ENCODE measurements around the gene TIMM22. TPM values are rescaled to one million over a fixed set of nuclear protein-coding genes. Genes with fewer than 3 reads are reported as not detected.

TIMM22 gene
- total RNA-seq, 1 experiment from 2014 or later = 11.6 TPM

GRCh38 chr17:967122-967521 lies 29.8 kb upstream of the TIMM22 start:
- Histone ChIP-seq H3K27me3 (ENCODE audit: insufficient read depth, low read depth) (no peaks in the 10 kb centered on the region), H3K4me1 (replicated peaks; ENCODE audit: insufficient read depth) (peaks cover 6% of the 10 kb centered on the region), H4K20me1 (ENCODE audit: insufficient read depth) (peaks cover 5% of the 10 kb centered on the region), H3K4me2 (no peak overlapping the region), H3K4me3 (no peak overlapping the region), H3K36me3 (ENCODE audit: low read depth) (no peaks in the 10 kb centered on the region), H3F3A (ENCODE audit: insufficient read depth, low read depth) (peaks cover 19% of the 10 kb centered on the region), H3K9me3 (ENCODE audit: insufficient read depth, low read depth) (no peaks in the 10 kb centered on the region), H2AFZ (no peak overlapping the region), H3K27ac (no peak overlapping the region), H3K79me2 (ENCODE audit: low read depth) (peaks cover 33% of the 10 kb centered on the region), H3K9me2 (ENCODE audit: insufficient read depth) (no peaks in the 10 kb centered on the region)
- intact Hi-C loops (cut with micrococcal nuclease; ENCODE audit: unreplicated experiment) = no loop called here
- DNase-seq = no peak
- POLR2A ChIA-PET (ENCODE audit: unreplicated experiment) = no interaction called here
- CTCF ChIA-PET = no interaction called here
- TF ChIP-seq, protein P1, sequence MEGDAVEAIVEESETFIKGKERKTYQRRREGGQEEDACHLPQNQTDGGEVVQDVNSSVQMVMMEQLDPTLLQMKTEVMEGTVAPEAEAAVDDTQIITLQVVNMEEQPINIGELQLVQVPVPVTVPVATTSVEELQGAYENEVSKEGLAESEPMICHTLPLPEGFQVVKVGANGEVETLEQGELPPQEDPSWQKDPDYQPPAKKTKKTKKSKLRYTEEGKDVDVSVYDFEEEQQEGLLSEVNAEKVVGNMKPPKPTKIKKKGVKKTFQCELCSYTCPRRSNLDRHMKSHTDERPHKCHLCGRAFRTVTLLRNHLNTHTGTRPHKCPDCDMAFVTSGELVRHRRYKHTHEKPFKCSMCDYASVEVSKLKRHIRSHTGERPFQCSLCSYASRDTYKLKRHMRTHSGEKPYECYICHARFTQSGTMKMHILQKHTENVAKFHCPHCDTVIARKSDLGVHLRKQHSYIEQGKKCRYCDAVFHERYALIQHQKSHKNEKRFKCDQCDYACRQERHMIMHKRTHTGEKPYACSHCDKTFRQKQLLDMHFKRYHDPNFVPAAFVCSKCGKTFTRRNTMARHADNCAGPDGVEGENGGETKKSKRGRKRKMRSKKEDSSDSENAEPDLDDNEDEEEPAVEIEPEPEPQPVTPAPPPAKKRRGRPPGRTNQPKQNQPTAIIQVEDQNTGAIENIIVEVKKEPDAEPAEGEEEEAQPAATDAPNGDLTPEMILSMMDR (conservative IDR thresholded peaks at IDR 0.05) = no peak
- TF ChIP-seq EZH2 (IDR thresholded peaks at IDR 0.05; ENCODE audit: low read depth) = no peak
- no TSS peak for BruUV-seq (replicated peaks)

DNA sequence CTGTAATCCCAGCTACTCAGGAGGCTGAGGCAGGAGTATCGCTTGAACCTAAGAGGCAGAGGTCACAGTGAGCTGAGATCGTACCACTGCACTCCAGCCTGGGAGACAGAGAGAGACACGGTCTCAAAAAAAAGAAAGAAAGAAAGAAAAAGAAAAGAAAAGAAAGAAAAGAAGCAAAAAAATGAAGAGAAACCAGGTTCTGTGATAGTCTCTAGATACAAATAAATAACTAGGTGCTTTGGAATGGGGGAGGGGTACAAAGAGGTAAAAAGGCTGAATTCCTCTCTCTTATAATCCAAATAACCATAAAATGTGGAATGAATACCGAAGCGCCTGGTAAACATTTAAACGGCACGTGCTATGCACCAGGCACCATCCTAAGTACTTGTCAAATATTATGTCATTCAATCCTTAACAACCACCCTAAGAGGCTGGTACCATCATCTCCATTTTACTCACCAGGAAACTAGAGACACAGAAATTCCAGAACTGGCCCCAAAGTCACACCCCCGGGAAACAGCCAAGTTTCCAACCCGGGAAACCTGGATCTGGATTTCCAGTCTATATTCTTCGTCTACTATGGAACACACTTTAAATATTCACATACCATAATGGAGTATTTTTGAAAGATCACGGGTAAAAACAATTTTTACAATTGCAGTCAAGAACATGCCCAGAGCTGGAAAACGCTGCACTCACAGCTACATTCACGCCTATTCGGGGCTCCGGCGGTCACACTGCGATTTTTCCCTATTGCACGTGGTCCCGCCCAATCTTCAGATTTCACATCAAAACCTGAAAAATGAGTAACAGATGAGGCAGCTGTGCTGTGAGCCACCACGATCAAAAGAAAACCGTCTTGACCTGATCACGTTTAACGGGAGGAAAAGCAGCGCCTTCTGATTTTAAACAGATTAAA lies 27.9 kb upstream of the TIMM22 start:
- H3K9me3 ChIP-seq (ENCODE audit: insufficient read depth, low read depth) = no peaks in the 10 kb centered on the region
- intact Hi-C loops (cut with micrococcal nuclease; ENCODE audit: unreplicated experiment) = no loop called here
- no peak for DNase-seq
- no peak overlapping the region for H3K27ac ChIP-seq
- no peaks in the 10 kb centered on the region for H3K9me2 ChIP-seq (ENCODE audit: insufficient read depth)
- peaks cover 36% of the 10 kb centered on the region for H3F3A ChIP-seq (ENCODE audit: insufficient read depth, low read depth)
- no TSS peak for BruUV-seq (replicated peaks)
- no peaks in the 10 kb centered on the region for H3K36me3 ChIP-seq (ENCODE audit: low read depth)
- no peak for TF ChIP-seq EZH2 (IDR thresholded peaks at IDR 0.05; ENCODE audit: low read depth)
- TF ChIP-seq, protein P1 (conservative IDR thresholded peaks at IDR 0.05) = no peak
- POLR2A ChIA-PET (ENCODE audit: unreplicated experiment) = no interaction called here
- H2AFZ ChIP-seq = no peak overlapping the region
- H3K27me3 ChIP-seq (ENCODE audit: insufficient read depth, low read depth) = no peaks in the 10 kb centered on the region
- CTCF ChIA-PET = no interaction called here
- H3K79me2 ChIP-seq (ENCODE audit: low read depth) = peaks cover 34% of the 10 kb centered on the region
- H4K20me1 ChIP-seq (ENCODE audit: insufficient read depth) = no peaks in the 10 kb centered on the region; the same call in none of the 2 replicates
- no peak overlapping the region for H3K4me2 ChIP-seq
- no peak overlapping the region for H3K4me3 ChIP-seq
- peaks cover 23% of the 10 kb centered on the region for H3K4me1 ChIP-seq (replicated peaks; ENCODE audit: insufficient read depth)

GRCh38 chr17:969811-970355 lies 27.0 kb upstream of the TIMM22 start:
- ChIA-PET CTCF (no interaction called here), POLR2A (ENCODE audit: unreplicated experiment) (no interaction called here)
- no peaks in the 10 kb centered on the region for H3K27me3 ChIP-seq (ENCODE audit: insufficient read depth, low read depth)
- H3K27ac ChIP-seq = no peak overlapping the region
- H3K9me3 ChIP-seq (ENCODE audit: insufficient read depth, low read depth) = no peaks in the 10 kb centered on the region
- no peaks in the 10 kb centered on the region for H3K9me2 ChIP-seq (ENCODE audit: insufficient read depth)
- no peak for TF ChIP-seq EZH2 (IDR thresholded peaks at IDR 0.05; ENCODE audit: low read depth)
- TF ChIP-seq, protein P1 (conservative IDR thresholded peaks at IDR 0.05) = no peak
- H2AFZ ChIP-seq = no peak overlapping the region
- H3K36me3 ChIP-seq (ENCODE audit: low read depth) = no peaks in the 10 kb centered on the region
- H3F3A ChIP-seq (ENCODE audit: insufficient read depth, low read depth) = peaks cover 29% of the 10 kb centered on the region
- peaks cover 38% of the 10 kb centered on the region for H3K79me2 ChIP-seq (ENCODE audit: low read depth)
- H4K20me1 ChIP-seq (ENCODE audit: insufficient read depth) = no peaks in the 10 kb centered on the region; the same call in none of the 2 replicates
- peaks cover 29% of the 10 kb centered on the region for H3K4me1 ChIP-seq (replicated peaks; ENCODE audit: insufficient read depth)
- H3K4me3 ChIP-seq = no peak overlapping the region
- no peak overlapping the region for H3K4me2 ChIP-seq
- intact Hi-C loops (cut with micrococcal nuclease; ENCODE audit: unreplicated experiment) = no loop called here
- BruUV-seq (replicated peaks) = no TSS peak
- no peak for DNase-seq

Data from PC-9 (cell line).